ENCODE data around the gene UBASH3A.
A peak's percentile ranks its signal among the peaks of the same experiment; 100 is the strongest.

Gene UBASH3A

DNA sequence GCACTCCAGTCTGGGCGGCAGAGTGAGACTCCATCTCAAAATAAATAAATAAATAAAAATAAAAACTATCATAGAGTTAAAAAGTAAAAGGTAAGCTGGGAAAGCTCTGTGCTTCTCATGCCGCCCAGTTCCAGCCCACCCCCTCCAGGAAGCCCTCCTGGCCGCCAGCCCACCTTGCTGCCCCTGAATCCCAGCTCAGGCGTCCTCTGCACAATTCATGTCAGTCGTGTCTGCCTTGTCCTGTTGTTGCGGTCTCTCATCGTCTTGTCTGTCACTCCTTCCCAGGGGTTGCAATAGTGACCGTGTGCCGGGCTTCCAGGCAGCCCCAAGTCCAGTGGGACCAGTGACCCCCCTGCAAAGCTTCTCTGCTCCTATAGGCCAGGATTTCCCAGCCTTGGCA, 48.2 kb downstream of the UBASH3A start:
- no peak for DNase-seq (ENCODE audit: low spot score)

DNA sequence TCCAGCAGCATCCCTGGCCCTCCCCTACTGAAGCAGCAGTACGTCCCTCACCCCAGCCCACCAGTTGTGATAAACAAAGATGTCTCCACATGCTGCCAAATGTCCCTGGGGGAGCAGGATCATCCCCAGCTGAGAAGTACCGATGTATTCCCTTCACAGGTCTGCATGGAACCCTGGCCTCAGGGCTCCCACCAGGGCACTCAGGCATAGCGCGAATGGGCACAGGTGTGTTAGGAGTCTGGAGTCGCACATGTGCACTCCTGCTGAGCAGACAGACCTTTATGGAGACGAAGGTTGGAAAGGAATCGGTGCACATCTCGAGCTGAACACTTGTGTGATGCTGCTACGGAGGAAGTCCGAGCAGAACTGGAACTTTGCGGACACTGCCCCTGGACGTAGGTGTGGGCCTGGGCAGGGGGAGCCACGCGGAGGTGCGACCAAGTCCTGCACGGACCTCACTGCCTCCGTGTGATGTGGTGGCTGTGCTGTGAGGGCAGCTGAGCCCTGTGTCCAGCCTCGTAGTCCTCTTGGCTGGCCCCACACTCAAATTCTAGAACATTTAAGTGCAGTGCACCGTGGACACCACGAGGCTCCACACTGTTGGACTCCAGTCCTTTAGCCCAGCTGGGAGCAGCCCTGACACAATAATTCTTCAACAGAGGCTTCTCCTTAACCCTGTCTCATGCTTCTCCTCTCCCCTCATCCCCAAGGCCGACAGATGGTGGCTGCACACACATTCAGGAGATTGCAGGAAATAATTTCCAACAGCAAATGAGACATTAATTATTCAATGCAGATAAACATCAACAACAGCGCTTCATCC, 48.9 kb downstream of the UBASH3A start:
- DNase-seq (ENCODE audit: low spot score): no peak

DNA sequence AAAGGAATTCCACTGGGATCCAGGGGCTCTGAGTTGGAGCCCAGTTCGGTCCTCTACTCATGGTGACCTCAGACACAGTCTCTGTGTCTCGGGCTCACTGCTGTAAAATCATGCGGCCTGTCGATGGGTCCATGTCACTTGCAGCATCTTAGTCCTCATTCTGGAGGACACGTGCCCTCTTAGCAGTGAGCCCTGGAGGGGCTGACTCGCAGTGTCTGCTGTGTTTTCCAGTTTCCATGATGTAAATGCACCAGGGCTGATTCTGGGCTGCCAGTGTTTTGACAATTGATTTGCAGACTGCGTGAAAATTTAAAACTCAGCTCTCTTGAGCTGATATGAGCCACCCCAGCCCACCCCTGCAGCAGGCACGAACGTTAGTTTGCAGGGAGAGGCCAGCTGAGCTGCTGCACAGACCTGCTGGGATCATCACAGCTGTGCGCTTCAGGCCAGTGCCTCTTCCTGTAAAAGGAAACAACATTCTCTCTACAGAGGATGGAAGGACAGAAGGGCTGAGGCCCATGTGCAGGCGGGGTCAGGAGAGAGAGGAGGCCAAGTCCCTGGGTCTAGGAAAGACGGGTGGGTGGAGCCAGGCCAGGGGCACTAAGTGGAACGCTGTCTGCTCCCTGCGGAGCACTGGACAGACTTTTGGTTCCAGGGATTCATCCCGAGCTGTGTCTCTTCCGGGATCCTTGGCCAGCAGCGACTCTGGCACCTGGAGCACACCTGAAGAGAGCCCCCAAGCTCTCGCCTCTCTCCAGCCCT, 49.7 kb downstream of the UBASH3A start:
- no peak for DNase-seq (ENCODE audit: low spot score)

DNA sequence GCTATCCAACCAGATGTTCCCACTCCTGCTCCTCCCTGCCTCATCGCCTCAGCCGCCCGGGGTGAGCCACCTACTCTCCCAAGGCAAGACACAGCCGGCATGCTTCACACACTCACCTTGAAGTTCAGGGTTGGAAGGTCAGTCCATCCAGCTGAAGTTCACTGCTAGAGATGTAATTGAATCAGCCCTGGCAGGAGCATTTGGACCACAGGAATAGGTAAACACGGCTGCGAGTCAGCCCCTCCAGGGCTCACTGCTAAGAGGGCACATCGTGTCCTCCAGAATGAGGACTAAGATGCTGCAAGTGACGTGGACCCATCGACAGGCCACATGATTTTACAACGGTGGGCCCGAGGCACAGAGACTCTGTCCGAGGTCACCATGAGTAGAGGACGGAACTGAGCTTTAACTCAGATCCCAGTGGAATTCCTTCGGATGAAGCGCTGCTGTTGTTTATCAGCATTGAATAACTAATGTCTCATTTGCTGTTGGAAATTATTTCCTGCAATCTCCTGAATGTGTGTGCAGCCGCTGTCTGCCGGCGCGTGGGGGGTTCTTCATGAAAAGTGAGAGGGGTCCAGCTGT, 50.4 kb downstream of the UBASH3A start:
- no peak for DNase-seq (ENCODE audit: low spot score)

DNA sequence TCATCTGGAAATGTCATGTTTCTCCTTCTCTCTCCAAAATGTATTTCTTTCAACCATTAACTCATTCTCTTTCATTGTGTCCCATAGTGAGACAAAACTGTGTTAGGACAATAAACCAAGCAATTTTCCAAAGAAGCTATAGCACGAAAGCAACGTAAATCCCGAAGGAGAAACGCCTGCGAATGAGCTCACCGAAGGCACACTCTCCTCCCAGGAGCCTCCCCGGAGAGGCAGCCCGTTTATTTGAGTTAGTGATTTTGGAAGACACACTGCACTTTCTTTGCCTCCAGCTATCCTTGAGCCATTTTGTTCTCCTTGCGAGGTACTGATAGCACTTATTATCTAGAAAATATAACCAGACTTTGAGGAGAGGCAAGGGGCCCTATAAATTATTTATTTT, 51.1 kb downstream of the UBASH3A start:
- DNase-seq (ENCODE audit: low spot score): no peak

DNA sequence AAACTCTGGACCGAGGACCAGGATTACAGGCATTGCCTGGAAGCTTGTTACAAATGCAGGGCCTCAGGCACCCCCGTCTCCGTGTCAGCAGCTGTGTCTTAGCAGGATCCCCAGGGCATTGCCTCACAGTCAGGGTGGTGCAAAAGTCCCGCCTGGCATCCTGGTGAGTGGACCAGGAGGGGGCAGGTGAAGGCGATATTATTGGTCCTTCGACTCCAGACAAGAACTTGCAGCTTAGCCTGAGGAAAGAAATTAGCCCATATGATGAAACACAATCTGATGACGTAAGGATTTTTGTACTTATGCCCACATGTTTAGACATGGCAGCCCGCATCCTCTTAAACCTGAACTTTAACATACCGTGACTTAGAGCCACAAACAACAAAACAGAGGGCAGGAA, 51.5 kb downstream of the UBASH3A start:
- DNase-seq (ENCODE audit: low spot score): no peak

DNA sequence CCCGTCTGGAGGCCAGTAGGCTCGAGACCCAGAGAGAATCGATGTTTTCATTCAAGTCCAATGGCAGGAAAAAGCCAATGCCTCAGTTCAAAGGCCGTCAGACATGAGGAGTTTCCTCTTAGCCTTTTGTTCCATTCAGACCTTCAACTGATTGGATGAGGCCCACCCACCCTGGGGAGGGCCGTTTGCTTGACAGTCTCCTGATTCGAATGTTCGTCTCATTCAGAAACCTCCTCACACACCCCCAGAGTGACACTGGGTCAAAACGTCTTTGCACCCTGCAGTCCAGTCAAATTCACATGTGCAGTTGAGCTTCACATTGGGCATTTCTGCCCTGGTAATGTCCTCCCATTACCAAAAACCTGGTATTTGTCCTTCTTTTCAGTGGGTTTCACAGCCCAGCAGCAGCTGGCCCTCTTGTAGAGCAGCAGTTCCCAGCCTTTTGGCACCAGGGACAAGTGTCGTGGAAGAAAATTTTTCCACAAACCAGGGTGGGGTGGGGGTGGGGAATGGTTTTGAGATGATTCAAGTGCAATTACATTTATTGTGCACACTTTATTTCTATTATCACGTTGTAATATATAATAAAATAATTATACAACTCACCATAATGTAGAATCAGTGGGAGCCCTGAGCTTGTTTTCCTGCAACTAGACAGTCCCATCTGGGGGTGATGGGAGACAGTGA, 52.2 kb downstream of the UBASH3A start:
- DNase-seq (ENCODE audit: low spot score): no peak

DNA sequence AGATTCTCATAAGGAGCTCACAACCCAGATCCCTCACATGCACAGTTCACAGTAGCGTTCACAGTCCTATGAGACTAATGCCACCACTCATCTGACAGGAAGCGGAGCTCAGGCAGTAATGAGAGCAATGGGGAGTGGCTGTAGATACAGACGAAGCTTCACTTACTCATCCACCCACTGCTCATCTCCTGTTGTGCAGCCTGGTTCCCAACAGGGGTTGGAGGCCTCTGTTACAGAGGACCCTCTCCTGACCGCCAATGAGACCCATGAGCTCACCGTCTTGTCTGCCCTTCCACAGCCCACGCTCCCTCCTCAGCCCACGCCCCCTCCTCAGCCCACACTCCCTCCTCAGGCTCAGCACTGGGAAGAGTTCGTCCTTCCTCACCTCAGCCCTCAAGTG, 52.8 kb downstream of the UBASH3A start:
- DNase-seq (ENCODE audit: low spot score): no peak

DNA sequence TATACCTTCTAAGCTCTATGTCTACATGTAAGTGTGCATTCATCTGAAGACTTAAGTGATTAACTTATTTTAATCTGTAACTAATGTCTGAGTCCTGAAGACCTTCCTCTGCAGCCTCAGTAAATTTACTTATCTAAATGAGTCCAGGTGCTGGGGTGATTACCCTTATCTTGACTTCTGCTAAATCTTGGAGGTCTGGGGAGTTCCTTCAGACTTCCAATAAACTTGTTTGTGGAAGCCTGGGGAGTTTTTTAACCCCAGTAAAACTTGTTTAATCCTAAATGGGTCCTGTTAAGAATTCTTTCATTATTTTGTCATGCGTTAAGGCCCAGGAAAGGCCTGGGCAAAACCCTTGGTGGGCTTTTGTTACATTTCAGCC, 55.4 kb downstream of the UBASH3A start:
- no peak for DNase-seq (ENCODE audit: low spot score)

DNA sequence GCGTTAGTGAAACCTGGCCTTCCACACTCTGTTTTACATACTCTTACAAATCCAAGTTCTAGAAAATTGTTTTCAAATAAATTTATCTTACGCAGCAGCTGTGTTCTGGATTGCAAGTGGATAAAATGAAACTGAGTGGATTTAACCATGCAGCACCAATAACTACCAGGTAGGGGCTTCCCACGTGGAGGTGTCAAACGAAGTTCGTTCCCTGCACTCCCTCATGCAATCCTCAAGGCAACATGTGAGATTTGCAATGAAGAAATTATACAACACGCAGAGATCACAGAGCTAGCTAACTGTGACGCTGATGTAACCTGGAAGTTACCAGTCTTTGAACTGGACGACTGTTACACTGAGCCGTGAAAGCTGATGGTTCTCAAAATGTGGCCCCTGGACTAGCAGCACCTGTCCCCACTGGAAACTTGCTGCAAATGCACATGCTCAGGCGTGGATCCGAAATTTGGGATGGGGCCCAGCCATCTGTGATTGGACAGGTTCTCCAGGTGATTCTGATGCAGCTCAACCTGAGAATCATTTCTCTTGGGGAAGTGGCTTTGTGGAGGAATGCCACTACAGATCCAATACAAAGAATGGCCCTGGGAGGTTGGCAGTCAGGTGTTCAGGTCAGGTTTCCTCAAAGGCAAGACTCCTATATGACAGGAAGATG, 56.0 kb downstream of the UBASH3A start:
- peak; percentile 31 for DNase-seq (ENCODE audit: low spot score)

DNA sequence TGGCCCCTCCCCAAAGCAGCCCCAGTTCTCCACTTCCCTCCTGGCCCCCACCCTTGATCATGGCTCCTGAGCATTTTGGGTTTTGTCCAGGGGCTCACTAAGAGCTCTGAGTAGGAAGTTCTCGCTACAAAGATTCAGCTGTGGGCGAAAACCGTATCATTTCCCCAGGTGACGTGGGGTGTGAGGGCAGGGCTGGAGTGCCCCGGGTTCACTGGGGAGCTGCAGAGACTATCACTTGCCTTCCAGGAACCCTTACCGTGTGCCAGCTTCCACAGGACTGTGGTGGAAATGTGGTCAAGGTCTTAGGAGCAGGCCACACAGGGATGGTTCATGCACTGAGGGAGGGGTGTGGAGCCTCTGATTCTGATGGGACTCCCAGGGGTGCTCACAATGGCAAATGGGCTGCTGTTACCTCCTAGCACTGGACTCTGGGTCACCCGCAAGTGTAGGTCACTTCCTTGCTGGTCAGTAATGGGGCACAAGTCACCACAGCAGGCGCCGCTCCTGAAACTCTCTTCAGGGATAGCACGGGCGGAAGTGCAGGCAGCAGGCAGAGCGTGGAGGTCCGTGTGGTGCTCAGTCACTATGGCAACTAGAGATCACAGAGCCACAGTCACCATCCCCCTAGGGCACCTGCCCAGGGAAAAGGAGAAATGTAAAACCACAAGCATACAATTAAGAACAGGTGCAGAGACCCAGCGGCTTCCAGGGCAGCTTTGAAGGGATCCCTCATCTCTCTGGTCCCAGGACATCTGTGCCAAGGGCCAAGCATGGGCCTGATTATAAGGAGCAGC, 56.9 kb downstream of the UBASH3A start:
- DNase-seq (ENCODE audit: low spot score): peak; percentile 96

DNA sequence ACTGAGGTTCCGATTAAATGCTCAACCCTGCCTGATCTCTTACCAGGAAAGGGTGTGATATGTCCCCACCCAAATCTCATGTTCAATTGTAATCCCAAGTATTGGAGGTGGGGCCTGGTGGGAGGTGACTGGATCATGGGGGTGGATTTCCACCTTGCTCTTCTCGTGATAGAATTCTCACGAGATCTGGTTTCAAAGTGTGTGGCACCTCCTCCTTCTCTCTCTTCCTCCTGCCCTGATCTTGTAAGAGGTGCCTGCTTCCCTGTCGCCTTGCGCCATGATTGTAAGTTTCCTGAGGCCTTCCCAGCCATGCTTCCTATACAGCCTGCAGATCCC, 57.5 kb downstream of the UBASH3A start:
- DNase-seq (ENCODE audit: low spot score): no peak

DNA sequence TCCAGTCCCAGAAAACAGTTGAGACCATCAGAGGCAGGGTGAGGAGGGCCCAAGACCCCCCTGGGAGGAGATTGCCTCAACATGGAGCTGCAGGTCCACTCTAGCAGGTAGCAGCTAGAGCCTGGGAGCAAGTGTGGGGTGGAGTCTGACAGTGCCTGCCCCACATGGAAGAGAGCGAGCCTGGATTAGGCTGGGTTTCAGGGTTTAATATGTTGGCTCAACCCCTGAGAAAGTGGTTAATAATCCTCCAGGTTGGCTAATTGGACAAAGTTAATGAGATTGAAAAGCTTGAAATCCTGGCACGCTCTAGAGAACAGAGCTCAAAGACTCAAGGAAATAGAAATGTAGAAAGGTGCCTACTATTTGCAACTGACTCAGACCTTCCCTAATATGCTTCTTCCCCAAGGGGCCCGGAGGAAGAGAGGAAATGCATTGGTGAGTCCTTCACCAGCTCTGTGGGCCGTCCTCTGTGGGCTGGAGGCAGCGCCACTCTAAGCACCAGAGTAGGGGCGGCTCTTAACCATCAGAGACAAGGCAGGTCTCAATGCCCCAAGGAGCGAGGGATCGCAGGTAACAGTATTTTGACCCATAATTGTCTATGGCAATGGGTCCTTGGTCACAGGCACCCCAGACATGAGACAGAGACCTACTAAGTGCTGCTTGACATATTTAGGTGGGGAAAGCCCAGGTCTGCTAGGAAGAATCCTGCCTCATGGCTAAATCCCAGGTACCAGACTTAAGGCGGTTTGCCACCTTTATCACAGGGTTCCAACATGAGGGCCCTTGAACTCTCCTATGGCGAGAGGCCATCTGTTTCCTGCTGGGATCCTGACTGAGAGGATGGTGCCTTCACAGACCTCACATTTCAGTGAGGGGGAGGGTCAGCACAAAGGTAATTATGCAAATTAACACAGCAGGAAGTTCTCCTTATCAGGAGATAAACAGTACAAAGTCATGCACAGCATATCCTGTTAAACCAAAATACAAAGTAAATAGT, 58.5 kb downstream of the UBASH3A start:
- DNase-seq (ENCODE audit: low spot score): peak; percentile 47

DNA sequence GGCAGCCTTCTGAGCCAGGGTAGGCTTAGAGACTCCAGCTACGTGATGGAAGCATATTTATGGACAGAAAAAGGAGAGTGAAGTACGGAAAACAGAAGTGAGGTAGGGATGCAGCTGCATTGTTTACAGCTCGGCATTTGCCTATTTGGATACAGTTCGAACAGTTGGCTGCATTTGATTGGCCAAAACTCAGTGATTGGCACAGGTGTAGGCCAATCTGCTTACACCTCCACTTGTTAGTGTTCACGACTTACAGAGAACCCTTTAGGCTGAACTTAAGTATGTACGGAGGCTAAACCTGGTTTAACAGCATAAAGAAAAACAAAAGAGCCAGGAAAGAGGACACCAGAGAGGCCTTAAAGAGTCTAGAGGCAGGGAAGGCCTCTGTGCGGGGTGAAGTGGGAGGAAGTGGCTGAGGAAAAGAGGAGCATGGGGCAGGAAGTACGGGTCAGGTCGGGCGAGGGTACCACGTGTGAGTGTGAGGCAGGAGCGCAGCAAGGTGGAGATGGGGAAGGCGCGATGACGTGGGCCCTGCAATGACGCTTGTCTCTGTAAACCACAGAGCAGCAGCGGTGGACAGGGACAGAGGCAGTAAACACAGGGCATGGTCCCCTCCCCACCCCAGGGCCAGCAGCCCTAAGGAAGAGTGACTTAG, 60.3 kb downstream of the UBASH3A start:
- DNase-seq (ENCODE audit: low spot score): peak; percentile 93

DNA sequence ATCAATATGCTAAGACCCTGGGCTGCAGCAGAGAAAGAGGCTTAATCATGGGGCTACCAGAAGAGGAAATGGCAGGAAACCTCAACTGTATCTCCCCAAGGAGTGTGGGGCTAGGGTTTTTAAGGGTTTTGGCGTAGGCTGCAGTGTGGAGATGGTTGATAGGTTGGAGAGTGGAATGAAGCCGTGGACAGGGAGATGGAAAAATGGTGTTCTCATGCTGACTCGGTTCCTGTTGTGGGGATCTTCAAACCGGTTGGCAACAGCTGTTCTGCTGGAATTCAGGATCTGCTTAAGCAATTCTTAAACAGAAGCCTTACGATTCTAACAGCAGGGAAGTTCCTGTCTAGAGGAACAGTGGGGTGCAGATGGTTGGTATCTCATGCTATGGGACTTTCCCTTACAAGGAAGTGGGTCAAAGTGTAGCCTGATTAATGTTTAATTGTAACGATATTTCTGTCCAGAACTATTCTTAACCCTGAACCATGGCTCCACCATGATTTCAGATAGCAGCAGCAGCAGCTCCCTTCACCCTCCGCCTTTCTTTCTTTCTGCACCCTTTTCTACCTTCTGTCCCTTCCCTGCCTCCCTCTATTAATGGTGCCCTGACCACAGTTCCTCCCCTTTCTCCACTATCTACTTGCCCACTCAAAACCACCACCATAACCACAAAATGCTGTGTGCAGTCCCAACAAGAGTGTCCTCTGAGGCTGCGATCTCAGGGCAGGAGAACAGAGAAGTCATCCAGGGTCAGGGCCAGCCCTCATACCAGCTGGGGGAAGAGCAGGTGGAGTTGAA, 61.5 kb downstream of the UBASH3A start:
- peak; percentile 45 for DNase-seq (ENCODE audit: low spot score)

DNA sequence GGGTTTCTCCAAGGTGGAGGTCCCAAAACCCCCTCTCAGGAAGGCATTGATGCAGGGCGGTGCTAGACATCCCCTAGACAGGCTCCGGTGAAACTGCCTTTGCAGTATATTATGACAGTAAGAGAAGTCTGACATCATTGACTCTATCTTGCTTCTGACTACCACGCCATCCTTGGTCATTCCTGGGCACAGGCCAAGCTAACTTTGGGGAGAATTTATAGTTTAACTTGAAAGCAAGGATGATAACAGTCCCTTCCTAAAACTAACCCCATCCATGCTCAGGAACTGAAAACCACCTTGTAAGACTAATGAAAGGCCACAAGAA, 62.1 kb downstream of the UBASH3A start:
- DNase-seq (ENCODE audit: low spot score): no peak

DNA sequence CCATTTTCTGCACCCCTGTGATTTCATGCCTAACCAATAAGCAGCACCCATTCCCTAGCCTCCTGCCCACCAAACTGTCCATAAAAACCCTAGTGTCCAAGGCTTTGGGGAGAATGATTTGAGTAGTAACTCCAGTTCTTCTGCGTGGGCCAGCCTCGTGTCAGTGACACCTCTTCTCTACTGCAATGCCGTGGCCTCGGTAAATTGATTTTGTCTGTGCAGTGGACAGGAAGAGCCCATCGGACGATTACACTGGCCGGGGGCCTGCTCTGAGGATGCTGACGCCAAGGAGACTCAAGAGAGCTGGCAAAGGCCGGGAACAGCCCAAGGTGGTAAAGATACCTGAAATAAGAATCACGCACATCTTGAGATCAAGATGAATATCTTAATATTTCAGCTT, 63.0 kb downstream of the UBASH3A start:
- DNase-seq (ENCODE audit: low spot score): no peak

DNA sequence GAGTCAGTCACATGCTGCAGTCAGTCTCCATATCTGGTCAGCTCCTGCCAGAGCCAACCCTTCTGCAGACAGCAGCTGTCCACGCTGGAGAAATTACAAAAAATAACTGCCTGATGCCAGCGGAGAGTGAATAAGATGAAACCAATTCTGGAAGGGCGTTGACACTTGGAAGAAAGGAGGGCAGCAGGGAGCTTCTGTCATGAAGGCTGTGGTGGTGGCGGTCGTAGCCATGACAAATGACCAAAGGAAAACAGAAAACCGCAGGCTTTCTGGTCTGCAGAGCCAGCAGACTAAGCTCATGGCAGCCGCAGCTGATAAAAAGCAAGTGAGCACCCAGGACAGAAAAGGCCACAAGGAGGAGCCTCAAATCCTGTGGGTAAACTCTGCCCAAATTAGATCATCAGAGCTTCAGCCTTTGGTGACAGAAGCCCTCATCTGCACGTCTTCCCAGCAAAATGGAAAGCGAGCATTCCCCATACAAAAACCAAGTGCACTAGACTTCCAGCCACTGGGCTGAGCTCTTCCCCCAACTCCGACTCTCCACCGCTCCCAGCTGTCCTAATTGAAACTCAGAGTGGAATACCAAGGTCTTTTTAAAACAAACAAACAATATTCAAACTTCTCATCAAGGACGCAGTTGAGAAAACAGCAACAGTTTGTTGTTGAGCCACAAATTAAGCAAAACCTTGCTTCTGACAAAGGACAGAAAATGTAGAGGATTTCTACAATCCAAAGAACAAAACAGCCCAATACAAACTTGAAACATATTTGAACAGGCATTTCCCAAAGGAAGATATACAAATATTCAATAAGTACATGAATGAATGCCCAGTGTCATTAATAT, 63.7 kb downstream of the UBASH3A start:
- DNase-seq (ENCODE audit: low spot score): peak; percentile 56
